HL-60/S4 treated with phorbol 12-myristate 13-acetate at 8.2 ng/mL for 4 days and 3 days (cell line): ENCODE results near the gene LAMB4.

Experiments used
- in situ Hi-C: fragments of 300-500 bp; cut with MboI; formaldehyde crosslinking; loops from 2 replicates; pipeline ENCODE4 v1.15.0; 2022; ENCODE audit warnings: low sequenced_read_pairs

LAMB4 gene

GRCh38 chr7:108000875-108001763 lies 129.0 kb downstream of the LAMB4 start:
- in situ Hi-C loops, result no loop called here

- in situ Hi-C loops, result no loop called here
These were observed 130.2 kb downstream of the LAMB4 start for GRCh38 chr7:107999779-108000560.

GRCh38 chr7:107998660-107999480 lies 131.3 kb downstream of the LAMB4 start:
- in situ Hi-C loops, result no loop called here

GRCh38 chr7:107998150-107998549 lies 132.0 kb downstream of the LAMB4 start:
- in situ Hi-C loops, result no loop called here

GRCh38 chr7:107996072-107996882 lies 133.9 kb downstream of the LAMB4 start:
- in situ Hi-C loops, result no loop called here

GRCh38 chr7:107995184-107996071 lies 134.7 kb downstream of the LAMB4 start:
- in situ Hi-C loops, result no loop called here

- in situ Hi-C loops, result no loop called here
These were observed 135.6 kb downstream of the LAMB4 start for GRCh38 chr7:107994421-107995030.

GRCh38 chr7:107993891-107994291 lies 136.3 kb downstream of the LAMB4 start:
- in situ Hi-C loops, result no loop called here

GRCh38 chr7:107989618-107990373 lies 140.4 kb downstream of the LAMB4 start:
- in situ Hi-C loops, result no loop called here

GRCh38 chr7:107982918-107983389 lies 147.2 kb downstream of the LAMB4 start:
- in situ Hi-C loops, result no loop called here

GRCh38 chr7:107982042-107982840 lies 147.9 kb downstream of the LAMB4 start:
- in situ Hi-C loops, result no loop called here

- in situ Hi-C loops, result no loop called here
These were observed 148.7 kb downstream of the LAMB4 start for GRCh38 chr7:107981466-107981865.

- in situ Hi-C loops, result no loop called here
These were observed 149.4 kb downstream of the LAMB4 start for GRCh38 chr7:107980671-107981190.

GRCh38 chr7:107980171-107980570 lies 150.0 kb downstream of the LAMB4 start:
- in situ Hi-C loops, result no loop called here

GRCh38 chr7:107978815-107979408 lies 151.2 kb downstream of the LAMB4 start:
- in situ Hi-C loops, result no loop called here

GRCh38 chr7:107977048-107977447 lies 153.1 kb downstream of the LAMB4 start:
- in situ Hi-C loops, result no loop called here

- in situ Hi-C loops, result no loop called here
These were observed 153.5 kb downstream of the LAMB4 start for GRCh38 chr7:107976620-107977019.
